RPMI7951 (cell line): ENCODE results near the gene TTC28. TPM values are rescaled to one million over a fixed set of nuclear protein-coding genes. Genes with fewer than 3 reads are reported as not detected.

Experiments used
- DNase-seq: peaks from one replicate; pipeline ENCODE4 v3.0.0-alpha.2; 2012; ENCODE audit warnings: low read depth
- total RNA-seq: library from RNA; depleted of rRNA; stranded (reverse); fragments of >200 nt; shearing (Covaris generic); gene quantifications from 2 replicates; pipeline ENCODE4 v1.2.3, GENCODE V29; 2014

The TTC28 gene
- total RNA-seq, 1 experiment from 2014 or later: 0.96 TPM

DNA sequence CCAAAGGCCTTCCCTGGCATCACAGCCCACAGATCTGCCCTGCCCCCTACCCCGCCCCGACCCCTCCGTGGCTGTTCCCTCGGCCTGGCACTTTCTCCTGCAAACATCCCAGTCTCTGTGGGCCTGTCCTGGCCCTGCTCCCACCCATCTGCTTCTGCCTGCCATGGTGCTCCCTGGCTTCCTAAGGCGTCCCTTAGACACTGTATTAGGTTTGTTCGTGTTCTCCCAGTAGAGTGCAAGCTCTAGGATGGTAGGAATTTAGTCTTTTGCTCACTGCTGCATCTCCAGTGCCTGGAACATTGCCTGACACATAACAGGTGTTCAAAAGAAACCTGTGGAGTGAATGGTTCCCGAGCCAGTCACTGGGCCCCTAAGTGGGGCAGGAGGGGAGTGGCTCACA, 690.9 kb downstream of the TTC28 start:
- no peak for DNase-seq

DNA sequence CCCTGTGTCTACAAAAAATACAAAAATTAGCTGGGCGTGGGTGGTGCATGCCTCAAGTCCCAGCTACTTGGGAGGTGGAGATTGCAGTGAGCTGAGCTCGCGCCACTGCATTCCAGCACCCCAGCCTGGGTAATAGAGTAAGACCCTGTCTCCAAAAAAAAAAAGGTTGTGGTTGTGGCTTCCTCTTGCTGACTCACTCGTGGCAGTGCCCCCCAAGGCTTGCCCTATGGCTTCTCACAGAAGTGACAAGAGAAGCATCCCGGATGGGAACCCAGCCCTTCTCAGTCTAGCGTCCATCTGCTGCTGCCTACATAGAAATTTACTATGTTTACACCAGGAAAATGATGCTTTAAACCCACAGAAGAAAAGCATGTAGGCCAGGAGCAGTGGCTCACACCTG, 692.1 kb downstream of the TTC28 start:
- peak; percentile 80 for DNase-seq

DNA sequence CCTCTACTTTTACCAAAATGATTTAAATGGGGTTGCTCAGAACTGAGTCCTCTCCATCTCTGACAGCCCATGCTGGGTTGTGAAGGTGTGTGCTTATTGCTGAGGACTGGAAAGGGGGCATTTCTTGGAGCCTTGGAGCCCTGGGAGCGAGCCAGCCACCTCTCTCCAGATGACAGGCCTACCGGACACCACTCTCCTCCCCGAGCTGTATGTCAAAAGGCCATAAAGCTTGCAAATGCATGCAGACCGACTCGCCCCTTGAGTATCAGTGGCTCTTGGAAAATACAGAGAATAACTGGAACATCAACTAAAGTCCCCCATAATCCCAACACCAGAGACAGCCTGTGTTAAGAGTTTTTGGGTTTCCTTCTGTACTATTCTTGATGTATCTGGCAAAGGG, 692.7 kb downstream of the TTC28 start:
- no peak for DNase-seq

DNA sequence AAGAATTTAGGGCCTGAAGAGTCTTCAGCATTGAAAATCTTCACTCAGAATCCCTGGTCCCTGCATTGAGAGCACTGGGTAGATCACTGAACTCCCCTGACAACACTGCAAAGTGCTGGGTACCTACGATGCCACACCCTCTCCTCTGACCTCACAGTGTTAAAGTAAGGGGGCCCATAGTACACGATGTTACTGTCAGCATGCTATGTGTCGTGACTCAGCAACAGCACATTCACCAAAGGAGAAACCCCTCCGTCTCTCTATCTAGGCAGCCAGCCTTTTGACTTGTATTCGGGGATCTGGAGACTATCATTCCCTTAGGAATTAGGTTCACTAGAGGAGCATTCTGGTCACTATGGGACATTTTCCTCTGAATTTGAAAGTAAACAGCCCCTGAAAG, 693.2 kb downstream of the TTC28 start:
- no peak for DNase-seq

DNA sequence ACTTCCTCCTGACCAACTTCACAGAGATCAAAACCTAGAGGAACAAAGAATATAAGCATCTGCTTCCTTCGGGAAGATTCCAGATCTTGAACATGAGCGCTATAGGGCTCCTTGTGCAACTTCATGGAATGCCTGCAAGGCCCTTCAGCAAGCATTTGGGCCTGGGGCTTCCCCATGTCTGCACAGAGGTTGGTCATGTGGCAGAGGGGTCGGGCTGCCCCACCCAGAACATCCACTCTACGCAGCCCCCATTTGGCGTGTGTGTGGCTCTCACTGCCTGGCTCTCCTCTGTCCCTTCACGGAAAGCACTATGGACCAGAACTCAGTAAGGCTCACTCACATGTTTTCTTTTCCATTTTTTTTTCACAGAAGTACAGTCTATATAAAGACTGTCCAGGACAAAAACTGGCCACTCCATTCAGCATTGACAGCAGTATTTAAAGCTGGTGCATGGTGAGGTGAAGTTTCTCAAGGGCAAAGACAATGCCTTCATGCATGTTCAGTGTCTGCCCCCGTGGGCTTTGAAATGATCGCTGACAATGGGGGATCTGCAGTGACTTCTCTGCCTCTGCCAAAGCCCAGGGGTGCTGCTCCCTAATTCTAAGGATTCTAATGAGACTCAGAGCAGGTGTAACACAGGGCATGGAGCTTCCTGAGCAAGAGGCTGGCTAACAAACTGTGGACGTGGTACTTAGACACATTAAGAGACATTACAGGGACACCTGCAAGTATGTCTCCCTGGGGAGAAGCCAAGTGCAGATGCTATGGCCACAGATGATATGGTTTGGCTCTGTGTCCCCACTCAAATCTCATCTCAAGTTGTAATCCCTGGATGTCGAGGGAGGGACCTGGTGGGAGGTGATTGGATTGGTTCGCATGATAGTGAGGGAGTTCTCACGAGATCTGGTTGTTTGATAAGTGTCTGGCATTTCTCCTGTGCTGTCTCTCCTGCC, 694.0 kb downstream of the TTC28 start:
- no peak for DNase-seq

DNA sequence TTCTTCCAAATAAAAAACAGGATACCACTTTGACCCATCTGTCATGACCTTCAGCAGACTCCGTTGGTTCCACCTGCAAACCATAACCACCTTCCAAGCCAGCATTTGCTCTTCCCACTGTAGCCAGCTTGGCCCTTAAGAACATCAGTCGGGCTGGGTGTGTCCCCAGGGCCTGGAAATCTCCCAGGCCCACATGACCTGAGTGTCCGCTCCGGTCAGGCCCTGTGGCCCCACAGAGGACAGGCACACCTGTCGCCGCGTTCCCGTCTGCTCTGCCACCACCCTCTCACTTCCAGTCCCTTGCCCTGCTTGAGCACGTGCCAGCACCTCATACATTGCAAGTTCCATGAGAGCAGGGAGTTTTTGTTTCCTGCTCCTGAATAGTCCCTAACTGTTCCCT, 694.9 kb downstream of the TTC28 start:
- no peak for DNase-seq

DNA sequence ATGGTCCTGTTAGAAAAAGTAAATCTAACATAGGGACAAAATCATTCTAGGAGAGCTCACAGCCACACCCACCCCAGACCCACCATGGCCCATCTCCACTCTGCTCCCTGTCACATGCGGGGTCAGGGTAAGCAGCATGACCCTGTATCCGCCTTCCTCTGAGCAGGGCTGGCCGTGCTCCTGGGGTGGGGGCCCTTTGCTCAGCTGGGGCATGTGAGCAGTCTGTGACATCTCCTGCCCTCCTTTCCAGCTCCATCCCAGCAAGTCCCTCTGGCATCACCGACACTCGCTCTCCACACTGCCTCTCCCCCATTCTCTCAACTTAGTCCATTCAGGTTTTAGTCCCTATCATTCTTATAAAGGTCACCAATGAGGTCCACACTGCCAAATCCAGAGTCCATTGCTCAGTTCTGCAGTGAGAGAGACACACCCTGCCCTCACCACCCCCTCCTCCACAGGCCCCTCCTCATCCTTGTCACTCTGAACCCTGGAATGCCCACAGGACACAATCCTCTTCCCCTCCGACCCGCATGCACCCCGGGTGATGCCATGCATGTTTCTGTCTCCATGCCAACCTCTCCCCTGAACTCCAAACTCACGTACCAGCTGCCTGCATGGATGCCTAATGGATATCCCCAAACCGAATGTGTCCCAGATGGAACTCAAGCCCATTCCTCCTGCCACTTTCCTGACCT, 695.5 kb downstream of the TTC28 start:
- no peak for DNase-seq

DNA sequence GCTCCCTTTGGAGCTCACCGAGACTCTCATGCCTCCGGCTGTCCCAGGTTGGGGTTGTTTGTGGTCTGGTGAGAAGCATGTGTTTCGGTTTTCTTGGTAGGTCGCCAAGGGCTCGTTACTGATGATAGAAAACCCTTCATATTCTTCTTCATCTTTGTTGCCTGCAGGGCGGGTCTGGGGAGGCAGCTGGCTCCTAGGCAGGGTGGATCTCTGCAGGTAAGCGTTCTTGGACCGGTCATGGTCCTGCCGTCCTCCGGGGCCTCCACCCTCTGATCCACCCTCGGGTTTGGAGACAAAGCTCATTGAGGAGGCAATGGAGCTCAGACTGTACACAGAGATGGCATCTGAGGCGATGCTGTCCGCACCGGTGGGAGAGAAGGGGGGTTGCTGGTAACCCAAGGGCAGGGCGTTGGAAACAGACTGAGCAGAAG, 696.3 kb downstream of the TTC28 start:
- no peak for DNase-seq

DNA sequence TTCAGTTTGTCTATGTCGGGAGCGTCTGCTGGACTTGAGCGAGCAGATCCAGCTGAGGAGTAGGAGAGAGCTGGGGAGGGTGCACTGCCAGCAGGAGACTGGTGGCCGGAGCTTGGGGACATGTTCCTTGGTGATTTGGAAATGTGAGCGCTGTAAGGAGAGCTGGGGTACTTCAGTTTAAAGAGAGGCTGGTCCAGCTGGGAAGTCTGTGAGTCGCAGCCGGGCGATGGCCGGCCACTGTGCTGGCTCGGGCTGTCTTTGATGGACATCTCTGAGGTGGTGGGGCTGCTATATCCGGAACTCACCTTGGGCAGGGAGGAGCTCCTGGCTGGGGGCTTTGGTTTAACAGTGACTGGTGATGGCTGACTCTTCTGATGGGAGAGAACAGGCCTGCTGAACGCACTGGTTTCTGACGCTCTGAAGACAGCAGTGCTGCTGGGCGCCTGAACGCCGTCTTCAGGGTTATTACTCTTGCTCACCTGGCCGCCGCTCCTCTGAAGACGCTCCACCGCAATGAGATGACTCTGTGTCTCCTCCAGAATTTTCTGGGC, 696.9 kb downstream of the TTC28 start:
- no peak for DNase-seq

DNA sequence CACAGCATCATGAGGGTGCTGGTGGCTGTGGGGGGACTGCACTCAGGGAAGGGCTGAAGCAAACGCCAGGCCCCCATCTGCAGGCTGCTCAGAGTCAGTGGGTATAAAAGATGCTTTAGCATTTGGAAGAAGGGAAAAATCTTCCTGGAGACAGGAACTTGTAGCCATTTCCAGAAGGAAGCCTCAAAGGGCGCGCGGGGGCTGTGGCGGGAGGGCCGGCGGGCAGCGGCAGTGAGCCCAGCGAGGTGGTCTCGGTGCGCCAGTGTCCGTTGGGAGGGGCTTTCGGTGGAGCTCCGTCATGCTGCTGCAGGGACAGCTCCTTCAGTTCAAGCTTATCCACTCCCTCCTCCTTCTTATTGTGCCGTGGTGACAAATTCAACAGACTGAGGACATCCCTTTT, 697.5 kb downstream of the TTC28 start:
- DNase-seq: no peak

DNA sequence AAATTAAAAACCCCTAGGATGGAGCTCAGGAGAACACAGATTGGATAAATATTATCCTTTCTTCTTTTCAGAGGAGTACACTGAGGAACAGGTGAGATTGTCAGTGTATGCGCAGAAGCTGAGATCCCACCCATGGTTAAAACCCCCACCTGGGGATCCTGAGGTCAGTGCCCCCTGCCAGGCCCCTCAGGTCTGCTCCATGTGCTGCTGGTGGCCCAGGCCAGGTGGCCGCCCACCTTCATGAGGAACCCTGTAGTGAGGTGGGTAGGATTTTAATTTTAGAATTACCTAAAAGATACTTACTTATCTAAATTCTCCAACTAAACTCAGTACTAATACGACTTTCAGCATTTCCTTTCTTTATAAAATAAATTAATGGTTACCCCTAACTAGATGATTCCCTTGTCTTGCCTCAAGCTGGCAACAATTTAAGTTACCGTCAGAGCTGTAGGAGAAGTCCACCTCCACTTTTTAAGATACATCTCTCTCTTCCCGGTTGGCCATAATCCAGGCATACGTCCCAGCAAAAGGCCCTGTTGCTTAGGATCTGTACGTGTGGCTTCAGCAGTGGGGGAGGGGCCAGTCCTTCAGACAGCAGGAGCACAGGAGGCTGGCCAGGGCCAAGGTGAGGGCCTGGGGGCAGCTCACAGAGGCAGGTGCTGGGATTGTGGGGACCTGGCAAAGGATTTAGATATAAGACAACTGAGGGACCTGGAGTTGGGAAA, 699.1 kb downstream of the TTC28 start:
- no peak for DNase-seq

DNA sequence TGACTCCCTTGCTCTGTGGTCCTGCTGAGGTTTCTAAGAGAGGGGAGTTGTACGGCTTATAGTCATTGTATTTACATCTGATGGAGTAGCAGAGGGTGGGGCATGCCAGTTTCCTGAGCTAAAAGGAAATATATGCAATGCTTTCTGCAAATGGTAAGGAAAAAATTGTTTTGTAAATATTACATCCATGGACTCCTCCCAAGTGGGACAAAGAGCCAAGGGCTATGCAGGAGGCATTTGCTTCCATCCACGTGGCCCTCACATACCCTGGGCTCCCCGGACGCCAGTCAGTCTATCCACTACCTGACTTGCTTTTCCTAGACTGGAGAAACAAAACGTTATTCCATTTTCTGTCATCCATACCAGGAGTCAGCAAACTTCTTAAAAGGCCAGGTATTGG, 700.8 kb downstream of the TTC28 start:
- DNase-seq: no peak

DNA sequence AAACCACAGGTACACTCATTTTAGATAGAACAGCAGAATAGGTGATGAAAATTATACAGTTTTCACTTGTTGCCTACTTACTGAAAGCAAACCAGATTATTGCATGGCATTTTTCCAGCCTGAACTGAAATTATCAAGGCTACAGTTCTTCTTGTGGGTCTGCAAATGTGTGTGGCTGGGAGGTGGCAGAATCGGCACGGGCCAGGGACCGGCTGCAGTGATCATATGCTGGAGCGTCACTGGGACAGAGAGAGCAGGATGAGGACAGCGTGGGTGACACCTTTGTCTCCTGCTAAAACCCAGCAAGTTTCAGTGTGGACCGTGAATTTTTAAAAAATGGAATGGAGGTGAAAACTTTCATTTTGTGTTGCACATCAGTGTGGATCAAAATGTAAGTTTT, 701.3 kb downstream of the TTC28 start:
- no peak for DNase-seq

DNA sequence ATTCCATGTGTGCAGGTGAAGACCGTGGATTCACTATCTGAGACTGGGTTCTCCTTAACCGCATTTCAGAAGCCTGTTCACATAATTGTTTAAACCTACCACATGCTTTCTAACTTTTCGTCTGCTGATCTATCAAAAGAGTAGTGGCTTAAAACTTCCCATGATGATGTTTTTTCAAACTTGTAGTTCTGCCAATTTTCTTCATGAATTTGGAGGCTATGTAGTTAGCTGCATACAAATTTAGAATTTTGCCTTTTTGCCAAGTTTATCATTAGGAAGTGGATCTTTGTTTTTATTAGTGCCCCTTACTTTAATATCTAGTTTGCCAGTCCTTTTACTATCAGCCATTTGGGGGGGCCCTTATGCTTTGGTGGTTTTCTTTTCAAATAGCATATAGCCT, 703.1 kb downstream of the TTC28 start:
- DNase-seq: no peak

DNA sequence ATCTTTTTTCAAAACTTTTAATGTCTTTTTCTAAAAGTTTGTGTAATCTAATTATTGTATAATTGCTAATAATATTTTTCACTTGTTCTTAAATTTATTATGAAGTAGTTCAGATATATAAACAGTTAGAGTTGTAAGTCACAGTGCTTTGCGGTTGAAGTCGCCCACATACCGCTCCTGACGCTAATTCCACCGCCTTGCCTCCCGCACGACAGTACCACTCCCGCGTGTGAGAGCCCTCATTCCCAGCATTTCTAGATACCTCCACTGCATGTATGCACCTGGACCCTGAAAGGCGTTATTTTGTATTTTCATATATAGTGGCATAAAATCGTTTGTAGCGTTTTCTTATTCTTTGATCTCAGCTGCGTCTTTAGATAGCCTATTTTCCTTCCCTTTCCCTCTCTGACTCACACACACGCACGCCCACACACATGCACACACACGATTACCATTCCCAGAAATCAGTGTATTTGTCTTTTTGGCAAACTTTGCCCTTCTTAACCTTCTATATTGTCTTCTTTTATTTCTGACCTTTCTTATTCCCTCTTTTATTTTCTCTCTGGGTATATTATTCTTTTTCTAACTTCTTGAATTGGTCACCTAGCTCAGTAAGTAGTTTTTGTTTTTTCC, 704.1 kb downstream of the TTC28 start:
- DNase-seq: no peak

DNA sequence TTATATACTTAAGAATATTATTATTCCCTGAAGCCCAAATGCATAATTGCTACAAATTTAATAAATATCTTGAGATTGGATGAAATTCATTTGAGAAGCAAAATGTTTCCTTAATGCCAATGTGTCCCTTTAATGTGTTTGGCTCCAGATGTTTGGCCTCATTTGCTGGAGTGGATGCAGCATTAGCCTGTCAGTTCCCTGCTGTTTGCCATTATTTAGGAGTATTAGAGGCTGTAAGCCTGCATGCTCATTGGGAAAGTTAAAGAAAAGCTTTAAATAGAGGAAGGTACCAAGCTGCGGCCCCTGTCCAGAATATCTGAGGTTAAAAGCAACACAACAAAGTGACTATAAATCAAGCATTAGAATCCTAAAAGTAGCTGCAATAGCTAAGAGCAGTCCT, 705.8 kb downstream of the TTC28 start:
- no peak for DNase-seq

DNA sequence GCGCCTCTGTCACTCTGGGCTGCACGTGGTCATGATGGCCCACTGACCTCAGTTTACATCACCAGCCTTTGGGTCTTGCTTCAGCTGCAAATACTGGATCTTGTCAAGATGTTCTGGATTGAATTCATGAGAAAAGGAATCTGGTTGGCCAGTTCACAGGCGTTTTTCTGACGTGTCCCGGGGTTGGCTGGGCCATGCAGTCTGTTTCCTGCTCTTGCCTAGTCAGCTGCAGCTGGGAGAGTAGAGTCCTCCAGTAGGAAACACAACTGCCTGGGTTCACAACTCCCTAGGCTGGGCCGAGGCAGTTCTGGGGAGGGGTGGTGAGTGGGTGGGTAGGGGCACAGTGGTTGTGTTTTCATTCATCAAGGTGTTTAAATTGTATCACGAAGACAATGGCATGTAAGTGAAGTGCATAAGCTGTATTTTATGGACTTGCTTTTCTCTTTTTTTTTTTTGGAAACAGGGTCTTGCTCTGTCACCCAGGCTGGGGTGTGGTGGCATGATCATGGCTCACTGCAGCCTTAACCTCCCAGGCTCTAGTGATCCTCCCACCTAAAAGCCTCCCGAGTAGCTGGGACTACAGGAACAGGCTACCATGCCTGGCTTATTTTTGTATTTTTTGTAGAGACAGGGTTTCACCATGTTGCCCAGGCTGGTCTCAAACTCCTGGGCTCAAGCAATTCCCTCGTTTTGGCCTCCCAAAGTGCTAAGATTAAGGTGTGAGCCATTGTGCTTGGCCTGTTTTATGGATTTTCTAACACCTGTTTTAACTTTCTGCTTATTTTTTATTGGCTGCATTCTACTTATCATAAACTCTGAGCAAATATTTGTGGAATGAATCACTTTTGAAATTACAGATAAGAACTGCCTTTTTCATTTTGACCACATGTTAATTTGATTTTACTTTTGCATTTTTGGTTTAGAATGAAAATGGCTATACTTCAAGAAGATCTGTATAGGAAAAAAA, 706.6 kb downstream of the TTC28 start:
- DNase-seq: peak; percentile 8

DNA sequence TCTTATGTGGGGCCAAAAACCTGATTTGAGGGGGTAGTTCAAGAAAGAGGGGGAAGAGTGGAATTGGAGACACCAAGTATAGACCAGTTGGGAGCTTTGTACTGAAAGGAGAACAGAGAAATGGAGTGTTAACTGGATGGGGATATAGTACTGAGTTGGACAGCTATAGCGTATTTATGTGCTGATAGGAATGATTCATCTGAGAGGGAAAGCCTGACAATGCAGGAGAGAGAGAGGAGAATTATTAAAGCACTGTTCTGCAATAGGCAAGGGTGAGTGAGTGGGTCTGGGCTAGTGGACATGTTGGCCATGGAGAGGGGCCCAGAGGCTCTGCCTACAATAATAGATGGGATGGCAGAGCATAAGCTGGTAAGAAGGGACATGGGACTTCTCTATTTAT, 707.7 kb downstream of the TTC28 start:
- no peak for DNase-seq

DNA sequence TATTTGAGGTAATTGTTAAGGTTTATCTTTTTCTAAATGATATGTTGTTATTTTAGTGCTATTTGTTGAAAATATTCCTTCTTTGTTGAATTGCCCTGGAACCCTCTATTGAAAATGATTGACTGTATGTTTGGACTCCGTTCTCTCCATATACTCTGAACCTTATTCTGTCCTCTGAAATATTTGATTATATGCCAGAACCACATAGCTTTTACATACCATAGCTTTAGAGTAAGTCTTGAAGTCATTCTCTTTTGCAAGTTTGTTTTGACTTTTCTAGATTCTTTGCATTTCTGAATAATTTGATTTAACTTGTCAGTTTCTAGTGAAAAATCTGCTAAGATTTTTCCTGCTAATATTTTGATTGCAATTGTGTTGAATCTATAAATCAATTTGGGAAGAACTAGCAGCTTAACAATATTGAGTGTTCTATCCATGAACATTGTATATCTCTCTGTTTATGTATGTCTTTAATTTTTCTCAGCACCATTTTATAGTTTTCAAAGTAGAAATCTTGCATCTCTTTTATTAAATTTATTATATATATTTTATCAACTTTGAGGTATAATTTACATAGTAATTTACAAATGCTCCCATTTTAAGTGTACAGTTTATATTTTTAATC, 708.9 kb downstream of the TTC28 start:
- DNase-seq: no peak
